ENCODE data around the gene FAM216A.
"Not testable (repeated sequence)": the region's sequence is repeated elsewhere in the genome, so short reads cannot be mapped to it uniquely, and the experiment has no call there.

DNA sequence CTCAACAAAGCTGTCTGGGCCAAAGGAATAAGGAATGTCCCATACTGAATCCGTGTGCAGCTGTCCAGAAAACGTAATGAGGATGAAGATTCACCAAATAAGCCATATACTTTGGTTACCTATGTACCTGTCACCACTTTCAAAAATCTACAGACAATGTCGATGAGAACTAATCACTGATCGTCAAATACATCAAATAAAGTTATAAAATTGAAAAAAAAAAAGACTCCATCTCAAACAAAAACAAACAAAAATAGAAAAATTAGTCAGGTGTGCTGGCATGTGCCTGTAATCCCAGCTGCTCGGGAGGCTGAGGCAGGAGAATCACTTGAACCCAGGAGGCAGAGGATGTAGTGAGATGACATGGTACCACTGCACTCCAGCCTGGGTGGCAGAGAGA is 7.5 kb upstream of the FAM216A start:
- TF ChIP-seq SMC3 (IDR thresholded peaks at IDR 0.05; ENCODE audit: low read depth, low read length); CTCF (conservative IDR thresholded peaks at IDR 0.05; ENCODE audit: low read depth, low read length); MAFK (IDR thresholded peaks at IDR 0.05; ENCODE audit: low read depth, low read length); RAD21 (IDR thresholded peaks at IDR 0.05; ENCODE audit: low read length); RFX5 (IDR thresholded peaks at IDR 0.05; ENCODE audit: low read depth, low read length): not testable (repeated sequence)
- TF ChIP-seq, protein P1, sequence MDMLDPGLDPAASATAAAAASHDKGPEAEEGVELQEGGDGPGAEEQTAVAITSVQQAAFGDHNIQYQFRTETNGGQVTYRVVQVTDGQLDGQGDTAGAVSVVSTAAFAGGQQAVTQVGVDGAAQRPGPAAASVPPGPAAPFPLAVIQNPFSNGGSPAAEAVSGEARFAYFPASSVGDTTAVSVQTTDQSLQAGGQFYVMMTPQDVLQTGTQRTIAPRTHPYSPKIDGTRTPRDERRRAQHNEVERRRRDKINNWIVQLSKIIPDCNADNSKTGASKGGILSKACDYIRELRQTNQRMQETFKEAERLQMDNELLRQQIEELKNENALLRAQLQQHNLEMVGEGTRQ (IDR thresholded peaks at IDR 0.05; ENCODE audit: low read depth, low read length) = not testable (repeated sequence)

All from IMR-90 (cell line).